HEK293 (cell line): ENCODE measurements around the gene ADCY10.

ENCODE experiments used
- CTCF ChIA-PET: fragments of 350-600 bp; formaldehyde crosslinking; extraction: SDS; loops from one replicate; lab custom pipeline; 2021; ENCODE audit warnings: antibody characterized with exemption; lab: Yijun Ruan, JAX
- POLR2A ChIA-PET: fragments of 300-600 bp; formaldehyde crosslinking; extraction: SDS; loops from one replicate; lab custom pipeline; 2020; ENCODE audit warnings: antibody characterized with exemption, inconsistent platforms; lab: Yijun Ruan, JAX
- H3K27ac ChIP-seq: fragments of 200-500 bp; sonication (Bioruptor generic); 2 replicates; pipeline ENCODE4 v1.5.1; 2014; ENCODE audit warnings: low read depth, low read length, control low read depth, inconsistent platforms; ENCODE audit errors: extremely low read depth
- H3K36me3 ChIP-seq, 2 experiments: fragments of 200-500 bp in 1 of 2; sonication (Bioruptor generic) in 1 of 2; 1 replicate in 1 of 2; 2 replicates in 1 of 2; pipeline ENCODE4 v1.5.1; 2014 to 2017; ENCODE audit warnings: inconsistent platforms in 2 of 2, low read length in 2 of 2; ENCODE audit not compliant: control insufficient read depth in 2 of 2, insufficient read depth in 1 of 2
- H3K4me1 ChIP-seq: fragments of 200-500 bp; sonication (Bioruptor generic); 2 replicates; pipeline ENCODE4 v1.5.1; 2014; ENCODE audit warnings: mild to moderate bottlenecking, low read length, inconsistent platforms; ENCODE audit not compliant: control insufficient read depth, insufficient read depth
- H3K4me3 ChIP-seq: 2 replicates; pipeline ENCODE4 v1.5.1; 2011; ENCODE audit warnings: low read depth, mild to moderate bottlenecking, control low read depth, low read length, moderate library complexity
- H3K9me3 ChIP-seq: fragments of 200-500 bp; sonication (Bioruptor generic); 2 replicates; pipeline ENCODE4 v1.5.1; 2014; ENCODE audit warnings: low read depth, low read length, inconsistent platforms; ENCODE audit not compliant: control insufficient read depth, insufficient read depth
- EGR2 ChIP-seq: fragments of 450-650 bp; formaldehyde crosslinking; IDR thresholded peaks from 2 replicates; pipeline ENCODE4 v1.5.1; 2016; ENCODE audit warnings: low read depth, missing biosample characterization, missing genetic modification characterization
- HOXD13 ChIP-seq: sonication (generic); formaldehyde crosslinking; IDR thresholded peaks from 2 replicates; pipeline ENCODE4 v1.8.0; 2022; ENCODE audit warnings: missing genetic modification reagents, borderline replicate concordance
- KLF8 ChIP-seq: fragments of 450-650 bp; formaldehyde crosslinking; IDR thresholded peaks from 2 replicates; pipeline ENCODE4 v1.5.1; 2016; ENCODE audit warnings: missing biosample characterization, missing genetic modification characterization
- MEIS1 ChIP-seq: sonication (generic); formaldehyde crosslinking; IDR thresholded peaks from 2 replicates; pipeline ENCODE4 v1.8.1; 2022; ENCODE audit warnings: missing genetic modification reagents, mild to moderate bottlenecking, borderline replicate concordance
- PRDM1 ChIP-seq: fragments of 450-650 bp; formaldehyde crosslinking; IDR thresholded peaks from 2 replicates; pipeline ENCODE4; 2016; ENCODE audit warnings: missing biosample characterization, missing genetic modification characterization
- ZBTB17 ChIP-seq: fragments of 450-650 bp; formaldehyde crosslinking; IDR thresholded peaks from 2 replicates; pipeline ENCODE4 v1.5.1; 2016; ENCODE audit warnings: missing biosample characterization, missing genetic modification characterization
- ZNF121 ChIP-seq: fragments of 450-650 bp; formaldehyde crosslinking; IDR thresholded peaks from 2 replicates; pipeline ENCODE4 v1.5.1; 2016; ENCODE audit warnings: missing biosample characterization, missing genetic modification characterization
- ZNF146 ChIP-seq: fragments of 450-650 bp; formaldehyde crosslinking; IDR thresholded peaks from 2 replicates; pipeline ENCODE4 v1.5.1; 2016; ENCODE audit warnings: missing biosample characterization, missing genetic modification characterization
- ZNF394 ChIP-seq: fragments of 450-650 bp; formaldehyde crosslinking; IDR thresholded peaks from 2 replicates; pipeline ENCODE4 v1.5.1; 2016; ENCODE audit warnings: missing biosample characterization, missing genetic modification characterization, mild to moderate bottlenecking, moderate library complexity, borderline replicate concordance
- ZNF48 ChIP-seq: fragments of 450-650 bp; formaldehyde crosslinking; IDR thresholded peaks from 2 replicates; pipeline ENCODE4 v1.5.1; 2016; ENCODE audit warnings: missing biosample characterization, missing genetic modification characterization
- ZNF518A ChIP-seq: fragments of 450-650 bp; formaldehyde crosslinking; conservative IDR thresholded peaks from 2 replicates; pipeline ENCODE4 v1.5.1; 2016; ENCODE audit warnings: low read depth, missing biosample characterization, missing genetic modification characterization
- ZNF544 ChIP-seq: fragments of 450-650 bp; formaldehyde crosslinking; IDR thresholded peaks from 2 replicates; pipeline ENCODE4 v1.5.0; 2017; ENCODE audit warnings: missing biosample characterization, missing genetic modification characterization
- ZNF549 ChIP-seq: fragments of 450-650 bp; IDR thresholded peaks from 2 replicates; pipeline ENCODE4 v1.5.1; 2018; ENCODE audit warnings: missing biosample characterization, missing genetic modification characterization, mild to moderate bottlenecking, inconsistent platforms, moderate library complexity
- ZNF561 ChIP-seq: fragments of 450-650 bp; IDR thresholded peaks from 2 replicates; pipeline ENCODE4 v1.5.1; 2018; ENCODE audit warnings: missing biosample characterization, missing genetic modification characterization, borderline replicate concordance
- ZNF596 ChIP-seq: fragments of 450-650 bp; IDR thresholded peaks from 2 replicates; pipeline ENCODE4 v1.5.0; 2018; ENCODE audit warnings: missing biosample characterization, mild to moderate bottlenecking, missing genetic modification characterization, moderate library complexity
- ZNF626 ChIP-seq: fragments of 450-650 bp; sonication (Bioruptor Pico); formaldehyde crosslinking; IDR thresholded peaks from 2 replicates; pipeline ENCODE4 v1.5.1; 2018; ENCODE audit warnings: missing biosample characterization, missing genetic modification characterization, inconsistent platforms
- ZNF707 ChIP-seq: fragments of 450-650 bp; formaldehyde crosslinking; IDR thresholded peaks from 2 replicates; pipeline ENCODE4 v1.5.1; 2016; ENCODE audit warnings: missing biosample characterization, missing genetic modification characterization
- ZNF747 ChIP-seq: fragments of 450-650 bp; formaldehyde crosslinking; IDR thresholded peaks from 2 replicates; pipeline ENCODE4 v1.5.1; 2016; ENCODE audit warnings: missing biosample characterization, missing genetic modification characterization
- ZNF830 ChIP-seq: fragments of 450-650 bp; IDR thresholded peaks from 2 replicates; pipeline ENCODE4 v1.5.0; 2018; ENCODE audit warnings: missing biosample characterization, missing genetic modification characterization, low read depth, mild to moderate bottlenecking, moderate library complexity

Gene ADCY10

GRCh38 chr1:167821969-167822685, 91.8 kb downstream of the ADCY10 start:
- H3K4me3 ChIP-seq = no peak overlapping the region
- no peaks in the 10 kb centered on the region for H3K9me3 ChIP-seq
- POLR2A ChIA-PET = no interaction called here
- TF ChIP-seq ZNF707 (tag by site-specific recombination) = no peak
- TF ChIP-seq ZNF626 (tag by site-specific recombination) = no peak
- no peak overlapping the region for H3K27ac ChIP-seq
- H3K4me1 ChIP-seq = no peaks in the 10 kb centered on the region
- CTCF ChIA-PET = no interaction called here
- no peaks in the 10 kb centered on the region for H3K36me3 ChIP-seq

- Histone ChIP-seq H3K4me3 (no peak overlapping the region), H3K36me3 (no peaks in the 10 kb centered on the region), H3K4me1 (no peaks in the 10 kb centered on the region), H3K9me3 (no peaks in the 10 kb centered on the region), H3K27ac (no peak overlapping the region)
- TF ChIP-seq PRDM1 (tag by site-specific recombination) (no peak), KLF8 (no peak), ZNF561 (no peak), EGR2 (tag by site-specific recombination) (no peak), ZNF544 (tag by site-specific recombination) (no peak), ZNF596 (no peak), HOXD13 (no peak), ZNF549 (tag by site-specific recombination) (no peak), ZNF48 (no peak), ZNF121 (tag by site-specific recombination) (no peak), MEIS1 (no peak), ZBTB17 (tag by site-specific recombination) (no peak), ZNF518A (no peak), ZNF830 (tag by site-specific recombination) (no peak), ZNF146 (tag by site-specific recombination) (no peak), ZNF747 (tag by site-specific recombination) (no peak), ZNF394 (tag by site-specific recombination) (no peak)
- ChIA-PET CTCF (no interaction called here), POLR2A (interaction anchor here (0.5 kb wide), 1 partner anchor 105 kb away, joined by 3 read pairs; no protein-coding TSS in a partner anchor)
Observed at GRCh38 chr1:167821356-167821685, 92.6 kb downstream of the ADCY10 start.
